ENCODE data around the gene PPM1D. TPM values are rescaled to one million over a fixed set of nuclear protein-coding genes. Genes with fewer than 3 reads are reported as not detected.

PPM1D gene
- total and polyA plus RNA-seq, 2 of the 13 experiments (the other 11 are each of a cell fraction or from before 2014, with no cell fraction given), result 8.0 to 26.2 TPM

DNA sequence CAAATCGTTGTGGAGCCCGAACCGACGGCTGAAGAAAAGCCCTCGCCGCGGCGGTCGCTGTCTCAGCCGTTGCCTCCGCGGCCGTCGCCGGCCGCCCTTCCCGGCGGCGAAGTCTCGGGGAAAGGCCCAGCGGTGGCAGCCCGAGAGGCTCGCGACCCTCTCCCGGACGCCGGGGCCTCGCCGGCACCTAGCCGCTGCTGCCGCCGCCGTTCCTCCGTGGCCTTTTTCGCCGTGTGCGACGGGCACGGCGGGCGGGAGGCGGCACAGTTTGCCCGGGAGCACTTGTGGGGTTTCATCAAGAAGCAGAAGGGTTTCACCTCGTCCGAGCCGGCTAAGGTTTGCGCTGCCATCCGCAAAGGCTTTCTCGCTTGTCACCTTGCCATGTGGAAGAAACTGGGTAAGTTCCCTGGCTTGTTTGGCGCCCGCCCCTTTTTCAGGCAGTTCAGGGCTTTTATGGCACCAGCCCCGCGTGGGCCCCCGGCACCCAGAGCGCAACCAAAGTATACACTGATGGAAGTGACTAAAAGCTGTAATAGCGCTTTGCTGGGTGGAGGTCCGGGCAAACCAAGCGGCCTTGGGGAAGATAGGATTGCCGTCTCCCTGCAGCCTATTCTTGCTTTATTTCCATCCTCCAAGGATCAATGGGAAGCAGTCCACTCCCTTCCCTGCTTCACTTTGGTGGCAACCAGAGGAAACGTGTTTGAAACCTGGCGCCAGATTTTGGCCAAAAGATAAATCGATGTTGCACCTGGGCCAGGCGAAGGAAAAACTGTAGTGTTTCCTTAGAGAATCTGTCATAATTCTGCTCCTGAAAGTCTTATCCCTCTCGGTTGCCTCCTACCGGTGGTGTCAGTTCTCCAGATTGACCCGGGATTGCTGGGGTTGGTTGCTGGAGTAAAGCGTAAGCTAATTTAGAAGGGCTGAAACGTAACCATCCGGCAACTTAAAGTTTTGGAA lies 775 bp downstream of the PPM1D start (continued):
- TF ChIP-seq ZNF614 (CRISPR knock-in tag; IDR thresholded peaks at IDR 0.05; ENCODE audit: borderline replicate concordance) (peak; percentile 67; the same call in 1 of the 2 replicates), ZIK1 (CRISPR knock-in tag; IDR thresholded peaks at IDR 0.05; ENCODE audit: borderline replicate concordance, low read depth) (no peak), MIER3 (CRISPR knock-in tag; IDR thresholded peaks at IDR 0.05; ENCODE audit: borderline replicate concordance) (no peak), AGO2 (optimal IDR thresholded peaks at IDR 0.05; ENCODE audit: low read depth, low read length) (peak; percentile 65), IRX3 (CRISPR knock-in tag; IDR thresholded peaks at IDR 0.05; ENCODE audit: borderline replicate concordance, low read depth) (no peak), ZFP36L1 (CRISPR knock-in tag; IDR thresholded peaks at IDR 0.05) (peak; percentile 59), RORA (CRISPR knock-in tag; IDR thresholded peaks at IDR 0.05) (0 out of 2 replicates have a peak, but pooled peaks have one; percentile 16), ARID2 (CRISPR knock-in tag; IDR thresholded peaks at IDR 0.05; ENCODE audit: borderline replicate concordance) (no peak), ZNF501 (CRISPR knock-in tag; IDR thresholded peaks at IDR 0.05) (no peak; the same call in 1 of the 2 replicates), SMC3 (IDR thresholded peaks at IDR 0.05; ENCODE audit: low read length) (peak; percentile 63), CAMTA2 (CRISPR knock-in tag; IDR thresholded peaks at IDR 0.05; ENCODE audit: borderline replicate concordance) (peak; percentile 17; the same call in 1 of the 2 replicates), SALL2 (CRISPR knock-in tag; IDR thresholded peaks at IDR 0.05) (no peak), ASH2L (IDR thresholded peaks at IDR 0.05; ENCODE audit: insufficient read length, low read depth, low read length) (no peak), ZNF335 (CRISPR knock-in tag; IDR thresholded peaks at IDR 0.05) (0 out of 2 replicates have a peak, but pooled peaks have one; percentile 11), FOXM1 (CRISPR knock-in tag; IDR thresholded peaks at IDR 0.05) (0 out of 2 replicates have a peak, but pooled peaks have one; percentile 60), ZNF781 (CRISPR knock-in tag; IDR thresholded peaks at IDR 0.05; ENCODE audit: borderline replicate concordance, not compliant biosample characterization) (peak; percentile 75), FOXA1 (IDR thresholded peaks at IDR 0.05) (no peak), FOXA1 (CRISPR knock-in tag; IDR thresholded peaks at IDR 0.05) (no peak), ZNF775 (CRISPR knock-in tag; IDR thresholded peaks at IDR 0.05; ENCODE audit: borderline replicate concordance) (peak; percentile 60; the same call in 1 of the 2 replicates)
- TF ChIP-seq, protein P1, sequence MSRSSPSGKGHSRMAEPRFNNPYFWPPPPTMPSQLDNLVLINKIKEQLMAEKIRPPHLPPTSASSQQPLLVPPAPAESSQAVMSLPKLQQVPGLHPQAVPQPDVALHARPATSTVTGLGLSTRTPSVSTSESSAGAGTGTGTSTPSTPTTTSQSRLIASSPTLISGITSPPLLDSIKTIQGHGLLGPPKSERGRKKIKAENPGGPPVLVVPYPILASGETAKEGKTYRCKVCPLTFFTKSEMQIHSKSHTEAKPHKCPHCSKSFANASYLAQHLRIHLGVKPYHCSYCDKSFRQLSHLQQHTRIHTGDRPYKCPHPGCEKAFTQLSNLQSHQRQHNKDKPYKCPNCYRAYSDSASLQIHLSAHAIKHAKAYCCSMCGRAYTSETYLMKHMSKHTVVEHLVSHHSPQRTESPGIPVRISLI (CRISPR knock-in tag; IDR thresholded peaks at IDR 0.05; ENCODE audit: borderline replicate concordance), result 0 out of 2 replicates have a peak, but pooled peaks have one; percentile 23
- TF ChIP-seq, protein P2, sequence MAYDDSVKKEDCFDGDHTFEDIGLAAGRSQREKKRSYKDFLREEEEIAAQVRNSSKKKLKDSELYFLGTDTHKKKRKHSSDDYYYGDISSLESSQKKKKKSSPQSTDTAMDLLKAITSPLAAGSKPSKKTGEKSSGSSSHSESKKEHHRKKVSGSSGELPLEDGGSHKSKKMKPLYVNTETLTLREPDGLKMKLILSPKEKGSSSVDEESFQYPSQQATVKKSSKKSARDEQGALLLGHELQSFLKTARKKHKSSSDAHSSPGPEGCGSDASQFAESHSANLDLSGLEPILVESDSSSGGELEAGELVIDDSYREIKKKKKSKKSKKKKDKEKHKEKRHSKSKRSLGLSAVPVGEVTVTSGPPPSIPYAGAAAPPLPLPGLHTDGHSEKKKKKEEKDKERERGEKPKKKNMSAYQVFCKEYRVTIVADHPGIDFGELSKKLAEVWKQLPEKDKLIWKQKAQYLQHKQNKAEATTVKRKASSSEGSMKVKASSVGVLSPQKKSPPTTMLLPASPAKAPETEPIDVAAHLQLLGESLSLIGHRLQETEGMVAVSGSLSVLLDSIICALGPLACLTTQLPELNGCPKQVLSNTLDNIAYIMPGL (CRISPR knock-in tag; IDR thresholded peaks at IDR 0.05; ENCODE audit: borderline replicate concordance in 1 of 2, low read depth in 1 of 2), result peak; percentile 81 to 98
- TF ChIP-seq, protein P3, sequence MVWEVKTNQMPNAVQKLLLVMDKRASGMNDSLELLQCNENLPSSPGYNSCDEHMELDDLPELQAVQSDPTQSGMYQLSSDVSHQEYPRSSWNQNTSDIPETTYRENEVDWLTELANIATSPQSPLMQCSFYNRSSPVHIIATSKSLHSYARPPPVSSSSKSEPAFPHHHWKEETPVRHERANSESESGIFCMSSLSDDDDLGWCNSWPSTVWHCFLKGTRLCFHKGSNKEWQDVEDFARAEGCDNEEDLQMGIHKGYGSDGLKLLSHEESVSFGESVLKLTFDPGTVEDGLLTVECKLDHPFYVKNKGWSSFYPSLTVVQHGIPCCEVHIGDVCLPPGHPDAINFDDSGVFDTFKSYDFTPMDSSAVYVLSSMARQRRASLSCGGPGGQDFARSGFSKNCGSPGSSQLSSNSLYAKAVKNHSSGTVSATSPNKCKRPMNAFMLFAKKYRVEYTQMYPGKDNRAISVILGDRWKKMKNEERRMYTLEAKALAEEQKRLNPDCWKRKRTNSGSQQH (CRISPR knock-in tag; IDR thresholded peaks at IDR 0.05; ENCODE audit: low read depth), result no peak
- TF ChIP-seq, protein P4, sequence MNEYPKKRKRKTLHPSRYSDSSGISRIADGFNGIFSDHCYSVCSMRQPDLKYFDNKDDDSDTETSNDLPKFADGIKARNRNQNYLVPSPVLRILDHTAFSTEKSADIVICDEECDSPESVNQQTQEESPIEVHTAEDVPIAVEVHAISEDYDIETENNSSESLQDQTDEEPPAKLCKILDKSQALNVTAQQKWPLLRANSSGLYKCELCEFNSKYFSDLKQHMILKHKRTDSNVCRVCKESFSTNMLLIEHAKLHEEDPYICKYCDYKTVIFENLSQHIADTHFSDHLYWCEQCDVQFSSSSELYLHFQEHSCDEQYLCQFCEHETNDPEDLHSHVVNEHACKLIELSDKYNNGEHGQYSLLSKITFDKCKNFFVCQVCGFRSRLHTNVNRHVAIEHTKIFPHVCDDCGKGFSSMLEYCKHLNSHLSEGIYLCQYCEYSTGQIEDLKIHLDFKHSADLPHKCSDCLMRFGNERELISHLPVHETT (CRISPR knock-in tag; conservative IDR thresholded peaks at IDR 0.05), result peak; percentile 47; the same call in 1 of the 2 replicates

Data from HepG2 (cell line).